ENCODE measurements around the gene KIRREL1. TPM values are rescaled to one million over a fixed set of nuclear protein-coding genes. Genes with fewer than 3 reads are reported as not detected.
A peak's percentile ranks its signal among the peaks of the same experiment; 100 is the strongest.

The KIRREL1 gene
- total RNA-seq, 1 experiment from 2014 or later, result 101 TPM

GRCh38 chr1:158084747-158085146 lies 91.3 kb downstream of the KIRREL1 start:
- BruUV-seq (replicated peaks), result no TSS peak
- ChIA-PET CTCF (interaction anchor here (0.6 to 7.2 kb wide), 19 partner anchors 9 to 921 kb away, joined by 3 to 286 read pairs (median 6); partner anchors contain the start of gene KIRREL1), POLR2A (interaction anchor here (0.9 kb wide), 1 partner anchor 64 kb away, joined by 3 read pairs; no protein-coding TSS in a partner anchor)
- intact Hi-C loops (cut with micrococcal nuclease), result no loop called here
- Mint-ChIP-seq H3K27me3 (ENCODE audit: insufficient read depth, unreplicated experiment) (no peaks in the 10 kb centered on the region), H3K36me3 (ENCODE audit: insufficient read depth, unreplicated experiment) (peaks cover 86% of the 10 kb centered on the region), H3K9me3 (ENCODE audit: unreplicated experiment) (no peaks in the 10 kb centered on the region), H3K27ac (ENCODE audit: low read depth, unreplicated experiment) (no peak overlapping the region), H3K4me1 (ENCODE audit: insufficient read depth, unreplicated experiment) (no peaks in the 10 kb centered on the region), H3K4me3 (ENCODE audit: unreplicated experiment) (no peak overlapping the region)
- TF ChIP-seq CTCF (IDR thresholded peaks at IDR 0.05; ENCODE audit: unreplicated experiment), result no peak
- DNase-seq (ENCODE audit: unreplicated experiment), result no peak

GRCh38 chr1:158087320-158087927 lies 94.0 kb downstream of the KIRREL1 start:
- Mint-ChIP-seq H3K9me3 (ENCODE audit: unreplicated experiment) (no peaks in the 10 kb centered on the region), H3K4me3 (ENCODE audit: unreplicated experiment) (no peak overlapping the region), H3K4me1 (ENCODE audit: insufficient read depth, unreplicated experiment) (no peaks in the 10 kb centered on the region), H3K27me3 (ENCODE audit: insufficient read depth, unreplicated experiment) (no peaks in the 10 kb centered on the region), H3K27ac (ENCODE audit: low read depth, unreplicated experiment) (no peak overlapping the region), H3K36me3 (ENCODE audit: insufficient read depth, unreplicated experiment) (peaks cover 92% of the 10 kb centered on the region)
- peak; percentile 85 for DNase-seq (ENCODE audit: unreplicated experiment)
- BruUV-seq (replicated peaks), result no TSS peak
- TF ChIP-seq CTCF (IDR thresholded peaks at IDR 0.05; ENCODE audit: unreplicated experiment), result peak; percentile 98
- ChIA-PET POLR2A (interaction anchor here (0.9 to 1.0 kb wide), 4 partner anchors 22 to 124 kb away, joined by 3 to 7 read pairs (median 4); no protein-coding TSS in a partner anchor), CTCF (interaction anchor here (0.6 to 7.2 kb wide), 29 partner anchors 10 to 127 kb away, joined by 3 to 286 read pairs (median 5); partner anchors contain the start of gene KIRREL1)
- intact Hi-C loops (cut with micrococcal nuclease), result loop anchor here (1.0 to 2.0 kb wide), 5 partner anchors 33 to 124 kb away; no protein-coding TSS in a partner anchor

GRCh38 chr1:158089476-158089875 lies 96.0 kb downstream of the KIRREL1 start:
- DNase-seq (ENCODE audit: unreplicated experiment), result no peak
- no peaks in the 10 kb centered on the region for H3K4me1 Mint-ChIP-seq (ENCODE audit: insufficient read depth, unreplicated experiment)
- no peak overlapping the region for H3K27ac Mint-ChIP-seq (ENCODE audit: low read depth, unreplicated experiment)
- no TSS peak for BruUV-seq (replicated peaks)
- H3K36me3 Mint-ChIP-seq (ENCODE audit: insufficient read depth, unreplicated experiment), result peaks cover 94% of the 10 kb centered on the region
- ChIA-PET POLR2A (no interaction called here), CTCF (interaction anchor here (0.6 to 7.2 kb wide), 9 partner anchors 8 to 98 kb away, joined by 3 to 286 read pairs (median 14); partner anchors contain the start of gene KIRREL1)
- H3K9me3 Mint-ChIP-seq (ENCODE audit: unreplicated experiment), result no peaks in the 10 kb centered on the region
- TF ChIP-seq CTCF (IDR thresholded peaks at IDR 0.05; ENCODE audit: unreplicated experiment), result no peak
- no peak overlapping the region for H3K4me3 Mint-ChIP-seq (ENCODE audit: unreplicated experiment)
- no peaks in the 10 kb centered on the region for H3K27me3 Mint-ChIP-seq (ENCODE audit: insufficient read depth, unreplicated experiment)
- intact Hi-C loops (cut with micrococcal nuclease), result no loop called here

- H3K4me3 Mint-ChIP-seq (ENCODE audit: unreplicated experiment), result no peak overlapping the region
- no peaks in the 10 kb centered on the region for H3K9me3 Mint-ChIP-seq (ENCODE audit: unreplicated experiment)
- no peak for TF ChIP-seq CTCF (IDR thresholded peaks at IDR 0.05; ENCODE audit: unreplicated experiment)
- intact Hi-C loops (cut with micrococcal nuclease), result no loop called here
- H3K27me3 Mint-ChIP-seq (ENCODE audit: insufficient read depth, unreplicated experiment), result no peaks in the 10 kb centered on the region
- POLR2A ChIA-PET, result no interaction called here
- H3K27ac Mint-ChIP-seq (ENCODE audit: low read depth, unreplicated experiment), result peak overlapping the region; percentile 38
- CTCF ChIA-PET, result interaction anchor here (1.0 to 7.2 kb wide), 4 partner anchors 17 to 98 kb away, joined by 3 to 286 read pairs (median 44); partner anchors contain the start of gene KIRREL1
- no peak for DNase-seq (ENCODE audit: unreplicated experiment)
- H3K4me1 Mint-ChIP-seq (ENCODE audit: insufficient read depth, unreplicated experiment), result no peaks in the 10 kb centered on the region
- H3K36me3 Mint-ChIP-seq (ENCODE audit: insufficient read depth, unreplicated experiment), result peaks cover 93% of the 10 kb centered on the region
- no TSS peak for BruUV-seq (replicated peaks)
Observed at GRCh38 chr1:158089925-158090637, 96.6 kb downstream of the KIRREL1 start.
